B cell (primary cell): ENCODE measurements around the gene LONP2. TPM values are rescaled to one million over a fixed set of nuclear protein-coding genes. Genes with fewer than 3 reads are reported as not detected.

Experiments
- ATAC-seq: fragments of 200-7000 bp; cut with Tn5 transposase; one replicate; pipeline ENCODE4 v1.10.0; 2021; ENCODE audit warnings: low read depth, mild to moderate bottlenecking, moderate number of reproducible peaks, moderate library complexity
- CTCF ChIA-PET: fragments of 350-600 bp; sonication (Branson Sonifier 250); formaldehyde crosslinking; loops from one replicate; lab custom pipeline; 2021; ENCODE audit warnings: antibody characterized with exemption, inconsistent platforms; lab: Charles Lee
- POLR2A ChIA-PET: fragments of 350-600 bp; sonication (Branson Sonifier 250); formaldehyde crosslinking; loops from one replicate; lab custom pipeline; 2021; ENCODE audit warnings: antibody characterized with exemption; lab: Charles Lee
- DNase-seq: peaks from one replicate; pipeline ENCODE4 v3.0.0; 2013
- H2AFZ ChIP-seq: 2 replicates; pipeline ENCODE4 v1.6.1; 2012; ENCODE audit warnings: mild to moderate bottlenecking, low read depth, low read length; ENCODE audit not compliant: insufficient read depth, poor library complexity, severe bottlenecking
- H3K27ac ChIP-seq, 2 donors: 1 replicate in 1 of 2; 2 replicates in 1 of 2; pipeline ENCODE4 v1.5.1; 2012 to 2013; ENCODE audit warnings: low read length in 2 of 2, mild to moderate bottlenecking in 2 of 2, moderate library complexity in 1 of 2
- H3K27me3 ChIP-seq, 4 experiments: fragments of 200-600 bp in 1 of 4; sonication (generic) in 1 of 4; replicated peaks in 1 of 4; 1 replicate in 2 of 4; 2 replicates in 2 of 4; pipeline versions ENCODE4 v1.6.1 to v1.7.0; 2013 to 2016; ENCODE audit warnings: low read length in 3 of 4, mild to moderate bottlenecking in 2 of 4, mixed read lengths in 1 of 4, moderate library complexity in 1 of 4; ENCODE audit not compliant: insufficient read depth in 4 of 4, control insufficient read depth in 3 of 4; ENCODE audit errors: control extremely low read depth in 1 of 4
- H3K36me3 ChIP-seq, 2 experiments: replicated peaks in 1 of 2; 1 replicate in 1 of 2; 2 replicates in 1 of 2; pipeline versions ENCODE4 v1.6.1 to v1.7.1; 2013; ENCODE audit warnings: low read length in 1 of 2; ENCODE audit not compliant: insufficient read depth in 2 of 2, control insufficient read depth in 1 of 2; ENCODE audit errors: control extremely low read depth in 1 of 2, extremely low read depth in 1 of 2
- H3K4me1 ChIP-seq, 2 donors: fragments of 200-600 bp in 1 of 2; sonication (generic) in 1 of 2; 1 replicate in 1 of 2; 2 replicates in 1 of 2; pipeline versions ENCODE4 v1.5.1 to v1.6.1; 2013 to 2017; ENCODE audit warnings: low read length in 2 of 2; ENCODE audit not compliant: control insufficient read depth in 2 of 2, insufficient read depth in 2 of 2
- H3K4me2 ChIP-seq: replicated peaks from 2 replicates; pipeline ENCODE3; 2012; ENCODE audit warnings: mild to moderate bottlenecking, low read depth, low read length; ENCODE audit not compliant: poor library complexity, severe bottlenecking
- H3K4me3 ChIP-seq, 5 experiments: fragments of 200-600 bp in 1 of 5; sonication (generic) in 1 of 5; 1 replicate in 3 of 5; 2 replicates in 2 of 5; pipeline versions ENCODE4 v1.5.1 to v1.7.0; 2011 to 2016; ENCODE audit warnings: low read length in 4 of 5, mild to moderate bottlenecking in 4 of 5, low read depth in 2 of 5, control low read depth in 1 of 5, moderate library complexity in 1 of 5; ENCODE audit not compliant: insufficient read depth in 1 of 5; ENCODE audit errors: control extremely low read depth in 1 of 5, extremely low read depth in 1 of 5
- H3K79me2 ChIP-seq: fragments of 200-600 bp; sonication (generic); one replicate; pipeline ENCODE4 v1.6.0; 2016; ENCODE audit warnings: low read length; ENCODE audit not compliant: control insufficient read depth, insufficient read depth
- H3K9ac ChIP-seq: fragments of 200-600 bp; sonication (generic); 2 replicates; pipeline ENCODE4 v1.6.1; 2017; ENCODE audit warnings: mild to moderate bottlenecking, low read length, moderate library complexity
- H3K9me3 ChIP-seq, 3 donors: one replicate each; pipeline versions ENCODE4 v1.6.1 to v1.7.1; 2013; ENCODE audit warnings: low read length in 2 of 3; ENCODE audit not compliant: control insufficient read depth in 2 of 3, insufficient read depth in 1 of 3; ENCODE audit errors: control extremely low read depth in 1 of 3
- H4K20me1 ChIP-seq: 2 replicates; pipeline ENCODE4 v1.6.0; 2012; ENCODE audit warnings: mild to moderate bottlenecking, low read length; ENCODE audit not compliant: insufficient read depth, control insufficient read depth, poor library complexity, severe bottlenecking
- H3K27ac Mint-ChIP-seq: one replicate; pipeline ENCODE4 v1.8.0; 2021; ENCODE audit warnings: mixed read lengths
- H3K27me3 Mint-ChIP-seq: one replicate; pipeline ENCODE4 v1.8.0; 2021; ENCODE audit warnings: mixed read lengths
- H3K4me1 Mint-ChIP-seq: one replicate; pipeline ENCODE4 v1.8.0; 2021; ENCODE audit warnings: mixed read lengths
- H3K4me3 Mint-ChIP-seq: one replicate; pipeline ENCODE4 v1.8.0; 2021; ENCODE audit warnings: mixed read lengths
- H3K9me3 Mint-ChIP-seq: one replicate; pipeline ENCODE4 v1.8.0; 2022; ENCODE audit warnings: mixed read lengths; ENCODE audit not compliant: insufficient read depth
- EZH2 ChIP-seq: IDR thresholded peaks from 2 replicates; pipeline ENCODE4 v1.6.1; 2012; ENCODE audit warnings: borderline replicate concordance, low read depth, mild to moderate bottlenecking, moderate library complexity, low read length; ENCODE audit not compliant: insufficient read depth, poor library complexity, severe bottlenecking
- WGBS: methylation state at CpG from one replicate; pipeline ENCODE4 v1.1.5; 2013; ENCODE audit warnings: missing lambda C conversion rate; ENCODE audit not compliant: insufficient coverage; 5-methylcytosine and 5-hydroxymethylcytosine counted together
- intact Hi-C: fragments of 100-400 bp; cut with micrococcal nuclease; formaldehyde crosslinking; loops from one replicate; pipeline ENCODE4 v1.10.0; 2022
- polyA plus RNA-seq: library from polyadenylated mRNA; depleted of rRNA; stranded (reverse); fragments of >200 nt; gene quantifications from 2 replicates; pipeline ENCODE4 v1.2.3, GENCODE V29; 2012
- total RNA-seq, 2 donors: library from RNA; stranded (reverse); fragments of 120-200 nt in 1 of 2; gene quantifications; 1 replicate in 1 of 2; 2 replicates in 1 of 2; pipeline versions ENCODE4 v1.2.3 to v1.2.4, GENCODE V29; 2013 to 2022
- TF ChIP-seq, protein P1 (sequence below): fragments of 200-600 bp; IDR thresholded peaks from one replicate; pipeline ENCODE4 v1.8.0; 2022; ENCODE audit warnings: antibody characterized with exemption, mild to moderate bottlenecking

LONP2 gene
- total and polyA plus RNA-seq, 2 donors (not counting 1 experiment from before 2014, with no cell fraction given), result 39.3 to 84.2 TPM

GRCh38 chr16:48234630-48235029 lies 9.5 kb upstream of the LONP2 start:
- no peak overlapping the region for H3K27ac Mint-ChIP-seq
- no peak for TF ChIP-seq EZH2
- TF ChIP-seq, protein P1, sequence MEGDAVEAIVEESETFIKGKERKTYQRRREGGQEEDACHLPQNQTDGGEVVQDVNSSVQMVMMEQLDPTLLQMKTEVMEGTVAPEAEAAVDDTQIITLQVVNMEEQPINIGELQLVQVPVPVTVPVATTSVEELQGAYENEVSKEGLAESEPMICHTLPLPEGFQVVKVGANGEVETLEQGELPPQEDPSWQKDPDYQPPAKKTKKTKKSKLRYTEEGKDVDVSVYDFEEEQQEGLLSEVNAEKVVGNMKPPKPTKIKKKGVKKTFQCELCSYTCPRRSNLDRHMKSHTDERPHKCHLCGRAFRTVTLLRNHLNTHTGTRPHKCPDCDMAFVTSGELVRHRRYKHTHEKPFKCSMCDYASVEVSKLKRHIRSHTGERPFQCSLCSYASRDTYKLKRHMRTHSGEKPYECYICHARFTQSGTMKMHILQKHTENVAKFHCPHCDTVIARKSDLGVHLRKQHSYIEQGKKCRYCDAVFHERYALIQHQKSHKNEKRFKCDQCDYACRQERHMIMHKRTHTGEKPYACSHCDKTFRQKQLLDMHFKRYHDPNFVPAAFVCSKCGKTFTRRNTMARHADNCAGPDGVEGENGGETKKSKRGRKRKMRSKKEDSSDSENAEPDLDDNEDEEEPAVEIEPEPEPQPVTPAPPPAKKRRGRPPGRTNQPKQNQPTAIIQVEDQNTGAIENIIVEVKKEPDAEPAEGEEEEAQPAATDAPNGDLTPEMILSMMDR, result no peak
- no peaks in the 10 kb centered on the region for H4K20me1 ChIP-seq
- no peak overlapping the region for H3K4me2 ChIP-seq
- ATAC-seq (no peak), DNase-seq (no peak)
- CTCF ChIA-PET, result interaction anchor here (1.3 kb wide), 1 partner anchor 387 kb away, joined by 4 read pairs; no protein-coding TSS in a partner anchor
- POLR2A ChIA-PET, result no interaction called here
- H3K27me3 ChIP-seq, result peaks cover 0 to 3% (median 0%) of the 10 kb centered on the region in 4 experiments
- no peaks in the 10 kb centered on the region for H3K9me3 ChIP-seq
- H3K4me1 Mint-ChIP-seq, result no peaks in the 10 kb centered on the region
- intact Hi-C loops, result no loop called here
- H3K4me1 ChIP-seq, result no peaks in the 10 kb centered on the region
- no peaks in the 10 kb centered on the region for H3K79me2 ChIP-seq
- no peak overlapping the region for H3K4me3 ChIP-seq
- H2AFZ ChIP-seq, result no peak overlapping the region
- no peak overlapping the region for H3K27ac ChIP-seq
- no peaks in the 10 kb centered on the region for H3K36me3 ChIP-seq
- H3K9ac ChIP-seq, result no peak overlapping the region
- H3K27me3 Mint-ChIP-seq, result peaks cover 6% of the 10 kb centered on the region
- no peak overlapping the region for H3K4me3 Mint-ChIP-seq
- no peaks in the 10 kb centered on the region for H3K9me3 Mint-ChIP-seq

GRCh38 chr16:48235058-48235555 lies 9.0 kb upstream of the LONP2 start:
- H3K4me1 Mint-ChIP-seq, result no peaks in the 10 kb centered on the region
- DNase-seq (no peak), ATAC-seq (no peak)
- Histone ChIP-seq H3K27ac (no peak overlapping the region), H3K4me2 (no peak overlapping the region), H3K36me3 (no peaks in the 10 kb centered on the region), H3K4me3 (no peak overlapping the region), H4K20me1 (no peaks in the 10 kb centered on the region), H3K27me3 (peaks cover 0 to 3% (median 0%) of the 10 kb centered on the region in 4 experiments), H3K9ac (no peak overlapping the region), H2AFZ (no peak overlapping the region), H3K9me3 (no peaks in the 10 kb centered on the region), H3K79me2 (no peaks in the 10 kb centered on the region), H3K4me1 (no peaks in the 10 kb centered on the region)
- 98% methylated on average over 5 of the region's 6 CpGs for WGBS
- H3K27me3 Mint-ChIP-seq, result peaks cover 1% of the 10 kb centered on the region
- POLR2A ChIA-PET, result no interaction called here
- no peak overlapping the region for H3K27ac Mint-ChIP-seq
- intact Hi-C loops, result no loop called here
- TF ChIP-seq EZH2, result no peak
- TF ChIP-seq, protein P1, result no peak
- CTCF ChIA-PET, result interaction anchor here (1.3 kb wide), 1 partner anchor 387 kb away, joined by 4 read pairs; no protein-coding TSS in a partner anchor
- peaks cover 4% of the 10 kb centered on the region for H3K9me3 Mint-ChIP-seq
- H3K4me3 Mint-ChIP-seq, result no peak overlapping the region
